GM18867 (cell line): ENCODE data around the gene GAS2.
A peak's percentile ranks its signal among the peaks of the same experiment; 100 is the strongest.

Experiments
- ATAC-seq: cut with Tn5 transposase; IDR thresholded peaks from one replicate; pipeline ENCODE4 v1.9.1; 2021; ENCODE audit warnings: mild to moderate bottlenecking, moderate library complexity; ENCODE audit not compliant: unreplicated experiment

The GAS2 gene

DNA sequence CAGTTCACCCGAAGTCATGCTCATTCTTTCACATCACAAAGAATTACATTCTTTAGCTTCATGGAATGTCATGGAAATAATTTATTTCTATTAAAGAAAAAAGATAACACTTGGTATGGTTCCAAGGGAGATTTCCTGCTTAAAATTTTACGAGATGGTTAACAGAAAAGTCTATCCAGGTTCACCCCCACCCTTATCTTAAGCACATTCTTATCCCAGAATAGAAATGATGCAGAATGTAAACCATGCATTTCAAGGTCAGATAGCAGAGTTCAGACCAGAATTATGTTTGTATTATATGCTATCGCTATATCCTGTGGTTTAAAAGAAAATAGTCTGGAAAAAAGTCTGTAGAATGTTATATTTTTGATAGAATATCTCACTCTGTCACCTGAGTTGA, 58.7 kb downstream of the GAS2 start:
- no peak for ATAC-seq

DNA sequence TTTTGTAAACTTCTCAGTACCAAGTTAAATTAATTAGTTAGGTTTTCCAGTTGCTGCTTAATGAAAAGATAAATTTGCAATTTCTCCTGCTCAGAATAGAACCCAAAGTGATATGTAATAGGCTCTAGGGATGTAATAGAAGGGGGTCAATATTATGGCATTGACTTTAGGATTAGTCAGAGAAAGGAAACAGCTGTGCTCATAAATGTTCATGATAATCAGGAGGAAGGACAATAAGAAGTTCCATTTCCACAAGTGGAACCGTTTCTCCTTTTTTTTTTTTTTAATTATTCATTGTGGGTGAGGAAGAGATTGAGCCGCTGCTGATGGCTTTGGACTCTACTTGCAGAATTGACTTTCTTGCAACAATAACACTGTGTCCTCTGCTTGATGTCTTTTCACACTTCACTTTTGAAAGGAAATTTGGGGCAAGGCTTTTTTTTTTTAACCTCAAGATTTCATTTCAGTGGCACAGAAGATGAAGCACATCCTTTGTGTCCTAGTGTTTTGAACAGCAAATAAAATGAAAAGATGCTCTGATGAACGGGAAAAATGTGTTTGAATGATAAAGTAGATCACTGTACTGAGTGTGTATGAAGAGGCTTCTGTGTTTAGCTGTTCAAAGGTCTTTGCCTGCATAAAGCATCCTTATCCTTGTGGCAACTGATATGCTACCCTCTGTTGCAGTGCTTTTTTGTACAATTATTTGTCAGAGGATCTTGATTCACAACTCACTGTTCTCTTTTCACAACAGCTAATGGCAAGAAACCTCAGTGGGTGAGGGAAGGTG, 62.4 kb downstream of the GAS2 start:
- no peak for ATAC-seq

DNA sequence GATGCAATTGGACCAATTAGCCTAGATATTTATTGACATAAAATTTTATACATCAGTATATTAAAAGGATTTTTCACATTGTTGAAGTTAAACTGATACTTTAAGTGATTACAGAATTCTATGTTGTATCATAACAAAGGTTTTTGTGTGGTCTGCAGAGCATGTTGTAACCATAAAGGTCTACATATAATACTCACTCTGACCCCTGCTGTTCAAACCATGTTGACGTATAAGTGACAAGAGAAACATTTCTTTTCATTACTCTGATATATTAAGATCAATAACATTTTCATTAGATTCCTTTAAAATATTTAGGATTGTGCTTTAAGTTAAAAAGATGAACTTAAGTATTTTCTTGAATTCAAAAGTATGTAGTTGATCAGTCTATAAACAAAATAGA, 63.9 kb downstream of the GAS2 start:
- ATAC-seq: peak; percentile 75

DNA sequence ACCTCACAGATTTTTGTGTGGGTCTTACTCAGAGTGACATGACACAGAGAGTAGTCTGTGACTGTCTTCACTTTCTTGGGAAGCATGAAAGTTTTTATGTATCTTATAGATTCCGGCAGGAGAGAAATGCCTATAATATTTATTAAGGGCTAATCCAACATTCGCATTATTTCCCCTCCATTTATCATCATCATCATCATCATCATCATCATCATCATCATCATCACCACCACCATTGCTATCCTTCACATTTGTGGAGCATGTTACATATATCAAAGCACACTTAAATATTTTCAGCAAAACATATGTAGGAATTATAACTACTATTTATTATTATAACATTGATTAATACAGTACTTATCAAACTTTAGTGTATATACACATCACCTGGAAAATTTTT, 66.2 kb downstream of the GAS2 start:
- ATAC-seq: no peak

DNA sequence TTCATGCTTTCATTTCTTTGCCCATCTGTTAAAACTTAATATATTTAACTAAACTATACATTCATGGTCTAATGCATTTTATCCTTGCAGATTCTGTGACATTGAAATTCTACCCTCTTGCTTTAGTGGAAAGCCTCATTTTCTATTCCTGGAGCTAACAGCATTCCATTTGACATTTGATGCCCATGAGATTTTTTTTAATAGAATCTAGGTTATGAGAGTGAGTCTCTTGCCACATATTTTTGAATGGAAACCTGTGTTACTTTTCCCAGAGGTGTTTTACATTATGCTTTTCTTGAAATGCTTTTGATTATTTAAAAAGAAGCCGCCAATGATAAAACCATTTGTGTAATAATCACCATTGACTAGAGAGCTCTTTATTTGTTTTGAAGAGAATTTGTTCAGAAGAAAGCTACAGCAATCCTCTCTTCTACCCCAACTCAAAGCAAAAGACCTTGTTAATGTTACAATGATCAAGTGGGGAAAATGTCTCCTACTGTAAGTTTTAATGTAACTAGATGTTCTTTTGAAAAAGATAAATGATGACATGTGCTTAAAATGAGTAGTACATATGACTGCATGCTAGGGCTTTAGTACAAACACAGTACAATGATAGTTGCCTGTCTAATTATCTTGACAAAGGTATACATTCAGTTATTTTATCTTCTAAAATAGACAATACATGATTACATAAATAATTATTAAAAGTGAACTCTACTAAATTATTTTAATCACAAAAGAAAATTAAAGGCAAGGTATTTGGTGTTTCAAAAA, 67.3 kb downstream of the GAS2 start:
- ATAC-seq: no peak

DNA sequence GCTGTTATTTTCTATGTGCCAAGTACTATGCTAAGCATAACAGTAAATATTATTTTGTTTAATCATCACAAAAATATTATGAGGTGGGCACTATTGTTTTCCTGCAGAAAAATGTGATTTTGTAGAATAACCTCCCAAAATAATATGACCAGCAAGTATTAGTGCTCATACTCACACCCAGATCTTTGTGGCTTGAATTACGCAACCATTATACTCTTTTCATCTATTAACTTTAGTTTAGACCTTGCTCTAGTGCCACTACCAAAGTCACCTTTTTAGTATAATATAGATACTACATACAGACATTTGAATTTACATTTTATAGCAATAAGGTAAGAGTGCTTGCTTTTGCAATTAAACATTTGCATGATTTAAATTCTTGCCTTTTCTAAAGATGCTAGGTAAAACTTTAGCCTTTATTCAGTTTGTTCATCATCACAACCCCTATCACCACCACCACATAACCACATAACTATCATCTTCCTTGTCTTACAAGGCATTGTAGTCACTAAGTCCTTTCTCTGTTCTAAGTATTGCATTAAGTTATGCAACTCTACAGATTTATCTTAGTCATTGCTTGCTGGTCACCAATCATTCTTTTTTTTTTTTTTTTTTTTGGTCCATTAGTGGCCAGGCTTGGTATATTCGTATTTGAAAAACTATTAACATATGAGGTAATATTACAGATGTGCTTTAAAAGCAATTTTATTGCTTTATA, 68.4 kb downstream of the GAS2 start:
- no peak for ATAC-seq

DNA sequence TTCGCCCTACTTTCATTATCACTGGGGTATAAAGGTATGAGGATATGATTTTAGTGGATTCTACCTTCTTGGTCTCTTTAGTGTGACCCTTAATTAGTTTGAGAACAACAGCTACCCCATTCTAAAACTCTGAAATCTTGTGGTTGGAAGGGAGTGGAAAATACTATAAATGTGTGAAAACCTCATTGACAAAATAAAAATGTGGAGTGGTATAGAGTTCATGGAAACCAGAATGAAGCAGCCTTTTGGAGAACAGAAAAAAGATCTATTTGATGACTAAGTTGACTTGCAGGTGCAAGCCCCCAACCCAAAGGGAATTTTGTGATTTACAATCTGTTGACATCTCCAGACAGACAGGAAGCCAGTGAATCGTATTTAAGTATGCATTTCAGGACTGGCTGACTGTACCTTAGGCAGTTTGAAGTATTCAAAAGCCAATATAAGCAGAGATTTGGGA, 75.8 kb downstream of the GAS2 start:
- ATAC-seq: peak; percentile 44

DNA sequence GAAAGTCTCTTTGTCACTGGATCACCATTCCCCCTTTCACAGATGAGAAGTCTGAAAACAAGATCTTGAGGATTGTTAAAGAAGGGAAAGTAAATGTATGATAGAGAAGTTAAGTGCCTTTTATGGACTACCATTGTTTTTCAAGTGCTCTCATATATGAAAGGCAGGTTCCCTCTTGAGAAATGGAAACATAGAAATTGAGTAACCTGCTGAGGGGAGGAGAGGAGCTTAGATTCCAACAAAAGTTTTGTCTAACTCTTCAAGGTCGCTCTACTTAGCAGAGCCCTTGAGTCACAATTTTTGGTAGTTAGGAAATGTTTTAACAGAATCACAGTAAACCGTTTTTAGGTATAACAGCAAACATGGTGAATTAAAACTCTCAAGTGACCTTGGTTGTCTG, 83.1 kb downstream of the GAS2 start:
- no peak for ATAC-seq

DNA sequence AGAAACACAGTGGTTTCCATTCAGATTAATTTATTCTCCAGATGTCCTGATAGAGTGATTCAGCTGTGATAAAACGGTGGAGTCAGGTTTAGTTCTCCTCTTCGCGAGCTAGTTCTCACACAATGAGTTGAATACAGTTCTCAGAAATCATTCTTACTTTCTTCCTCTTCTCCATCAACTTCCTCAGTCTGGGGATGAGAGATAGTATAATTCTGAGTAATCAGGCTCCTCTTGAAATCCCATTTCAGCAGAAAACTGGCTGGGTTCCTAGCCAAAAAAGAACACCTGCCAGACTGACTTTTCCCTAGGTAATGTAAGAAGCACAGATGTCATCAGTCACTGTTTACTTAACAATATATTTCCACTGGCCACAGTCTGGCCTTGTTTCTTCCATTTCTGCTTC, 86.5 kb downstream of the GAS2 start:
- no peak for ATAC-seq

DNA sequence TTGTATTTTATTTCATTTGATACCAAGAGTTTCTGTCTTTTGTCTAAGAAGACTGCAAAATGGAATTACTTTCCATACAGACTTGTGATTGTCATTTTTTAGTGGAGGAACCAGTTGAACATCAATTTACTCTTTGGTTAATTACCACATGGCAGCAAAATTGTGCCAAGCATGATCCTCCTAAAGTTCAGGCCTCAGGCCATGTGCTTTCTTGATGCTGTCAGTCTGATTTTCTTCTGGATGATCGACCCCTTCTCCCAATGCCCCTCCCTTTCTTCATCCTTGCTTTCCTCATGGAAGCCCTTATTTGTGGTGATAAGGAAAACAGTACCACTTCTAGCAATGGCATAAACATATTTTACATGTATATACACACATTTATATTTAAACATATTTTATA, 87.0 kb downstream of the GAS2 start:
- ATAC-seq: no peak

DNA sequence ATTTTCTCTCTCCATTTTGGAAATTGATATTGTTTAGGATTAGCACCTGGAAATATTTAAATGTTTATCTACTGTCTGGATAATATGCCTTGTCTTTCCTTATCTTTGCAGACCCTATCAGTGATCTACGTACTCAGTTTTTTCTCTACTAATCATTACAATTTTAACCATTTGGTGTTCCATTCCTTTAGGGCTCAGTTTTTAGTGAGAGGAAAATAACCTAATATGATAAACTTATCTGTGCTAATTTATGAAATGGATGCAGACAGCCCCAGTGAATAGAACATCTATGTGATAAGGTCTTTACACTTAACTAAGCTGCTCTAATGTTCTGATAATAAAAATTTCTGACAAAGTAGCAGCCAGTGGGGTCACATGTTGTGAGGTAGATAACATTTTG, 94.7 kb downstream of the GAS2 start:
- no peak for ATAC-seq

DNA sequence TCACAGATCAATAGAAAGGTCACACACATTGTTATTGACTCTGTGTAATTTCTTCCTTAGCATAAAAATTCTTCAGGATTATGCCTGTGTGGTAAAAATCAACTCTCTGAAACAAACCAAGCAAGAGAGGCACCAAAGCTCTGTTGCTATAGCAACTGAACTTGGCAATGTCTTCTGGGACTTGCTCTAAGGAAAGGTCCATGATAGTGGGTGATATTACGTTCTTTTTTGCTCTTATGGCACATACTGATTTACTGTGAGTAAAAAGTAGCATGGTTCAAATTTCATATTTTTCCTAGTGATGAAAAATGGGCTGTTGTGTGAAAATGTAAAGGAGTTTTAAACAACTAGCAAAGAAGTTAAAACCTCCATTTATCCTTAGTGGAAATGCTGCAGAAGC, 96.8 kb downstream of the GAS2 start:
- no peak for ATAC-seq

DNA sequence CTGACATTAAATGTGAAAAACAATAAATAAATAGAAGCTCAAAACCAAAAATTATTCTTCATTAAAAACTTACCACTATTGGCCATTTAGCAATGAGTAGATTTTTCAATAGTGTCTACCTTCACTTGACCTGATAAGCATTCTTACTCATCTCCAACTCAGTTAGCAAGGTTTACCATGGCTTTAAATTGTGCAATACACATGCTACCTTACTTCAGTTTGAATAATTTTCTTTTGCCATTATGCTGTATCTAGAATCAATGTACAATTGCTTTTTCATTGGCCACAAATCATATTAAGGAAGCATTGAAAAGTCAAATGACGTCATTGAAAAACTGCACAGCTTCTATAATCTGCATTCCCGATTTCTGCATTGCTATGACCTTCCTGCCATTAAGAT, 98.3 kb downstream of the GAS2 start:
- ATAC-seq: no peak

DNA sequence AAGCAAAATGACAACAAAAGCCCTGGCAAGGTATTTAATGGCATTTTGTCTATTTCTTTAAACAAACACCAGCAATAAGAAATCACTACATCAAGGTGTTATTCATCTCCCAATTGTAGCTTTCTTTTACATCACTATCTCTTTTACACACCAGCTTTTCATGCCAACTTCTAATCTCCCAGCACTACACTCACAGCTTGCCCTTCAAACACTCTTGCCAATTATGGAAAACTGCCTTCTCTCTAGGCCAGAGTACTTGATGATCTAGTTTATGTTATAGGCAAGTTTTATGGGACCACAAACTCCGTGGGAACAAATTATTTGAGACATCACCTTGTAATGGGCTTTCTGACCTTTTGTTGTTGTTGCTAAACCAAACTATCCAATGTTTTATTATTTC, 101.9 kb downstream of the GAS2 start:
- ATAC-seq: no peak

DNA sequence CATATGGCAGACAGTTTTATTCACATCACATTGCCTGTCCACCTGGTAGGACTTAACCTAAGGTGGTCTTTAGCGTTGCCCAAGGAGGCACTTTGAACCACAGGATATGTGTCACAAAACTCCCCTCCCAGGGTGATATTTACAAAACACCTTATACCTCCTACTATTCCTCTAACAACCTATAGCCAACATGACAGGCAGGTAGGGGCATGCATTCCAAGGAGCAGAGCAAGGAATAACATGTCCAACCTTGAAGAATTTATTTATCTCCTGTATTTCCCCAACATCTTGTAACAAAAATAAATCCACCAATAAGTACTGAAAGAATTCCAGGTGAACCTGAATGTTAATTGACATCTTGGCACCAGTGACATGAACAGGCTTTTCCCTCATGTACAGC, 102.7 kb downstream of the GAS2 start:
- no peak for ATAC-seq

DNA sequence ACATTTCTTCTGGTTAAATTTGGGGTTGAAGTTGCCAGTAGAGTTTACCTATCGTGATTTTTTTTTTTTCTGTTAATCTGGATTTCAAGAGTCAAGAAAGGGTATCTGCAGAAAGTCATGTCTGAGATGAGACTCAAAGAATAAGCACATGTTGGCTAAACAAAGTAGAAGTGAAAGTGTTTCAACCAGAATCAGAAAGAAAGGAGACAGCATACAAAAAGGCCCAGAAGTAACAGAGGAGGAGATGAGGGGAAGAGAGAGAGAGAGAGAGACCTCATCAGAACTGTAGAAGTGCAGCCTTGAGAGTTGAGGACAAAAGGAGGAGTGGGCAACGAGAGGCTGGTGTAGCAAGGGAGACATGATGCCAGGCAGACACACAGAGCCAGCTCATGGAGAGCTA, 108.3 kb downstream of the GAS2 start:
- peak; percentile 90 for ATAC-seq

DNA sequence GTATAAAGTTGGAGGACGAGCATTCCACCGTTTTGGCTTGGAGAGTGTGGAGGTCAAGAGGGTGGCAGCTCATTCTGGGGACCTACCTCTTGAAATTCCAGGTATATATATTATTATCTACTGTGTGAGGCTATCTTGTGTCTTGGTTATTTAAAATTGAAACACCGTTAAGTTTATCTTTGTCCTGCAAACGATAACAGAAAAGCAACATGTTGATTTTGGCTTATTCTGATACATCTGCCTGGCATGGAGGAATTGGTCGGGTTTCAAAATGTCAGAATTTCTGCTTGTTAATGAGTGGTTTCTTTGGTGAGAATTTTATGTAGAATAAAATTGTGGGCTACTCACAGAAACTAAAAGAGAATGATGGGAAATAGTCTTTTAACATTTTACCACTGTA, 108.8 kb downstream of the GAS2 start:
- peak; percentile 8 for ATAC-seq

DNA sequence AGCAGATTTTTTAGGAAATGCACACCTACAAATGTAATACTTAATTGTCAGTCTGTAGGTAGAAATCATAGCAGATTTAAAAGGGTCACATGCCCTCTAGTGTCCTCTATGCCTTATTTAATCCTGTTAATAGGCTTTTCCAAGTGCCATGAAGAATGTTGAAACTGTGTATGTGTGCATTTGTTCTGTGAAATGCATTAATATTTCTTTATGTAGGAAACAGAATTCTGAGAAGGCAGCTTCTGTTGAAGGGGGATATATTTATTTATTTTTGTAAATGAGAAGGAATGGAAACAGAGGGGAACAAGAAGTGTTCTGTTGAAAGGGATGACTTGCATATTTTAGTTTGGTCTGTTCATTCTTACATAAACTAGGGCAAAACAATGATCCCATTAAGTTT, 112.2 kb downstream of the GAS2 start:
- ATAC-seq: no peak

DNA sequence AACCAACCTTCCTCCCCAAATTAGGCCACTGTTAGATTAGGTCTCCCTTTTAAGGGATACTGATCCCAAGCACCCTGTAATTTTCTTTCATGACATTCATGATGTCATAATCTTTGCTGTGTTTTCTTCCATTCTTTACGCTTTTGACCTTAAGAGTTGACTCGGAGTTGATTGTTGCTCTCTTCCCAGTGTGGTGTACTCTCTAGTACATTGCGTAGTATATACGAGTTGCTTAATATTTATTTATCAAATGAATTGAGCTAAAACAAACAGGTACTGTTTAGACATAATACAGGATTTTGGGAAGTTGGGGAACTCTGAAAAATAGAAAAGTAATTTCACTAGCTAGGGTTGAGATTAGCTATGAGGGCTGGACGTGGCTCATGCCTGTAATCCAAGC, 113.4 kb downstream of the GAS2 start:
- ATAC-seq: no peak

DNA sequence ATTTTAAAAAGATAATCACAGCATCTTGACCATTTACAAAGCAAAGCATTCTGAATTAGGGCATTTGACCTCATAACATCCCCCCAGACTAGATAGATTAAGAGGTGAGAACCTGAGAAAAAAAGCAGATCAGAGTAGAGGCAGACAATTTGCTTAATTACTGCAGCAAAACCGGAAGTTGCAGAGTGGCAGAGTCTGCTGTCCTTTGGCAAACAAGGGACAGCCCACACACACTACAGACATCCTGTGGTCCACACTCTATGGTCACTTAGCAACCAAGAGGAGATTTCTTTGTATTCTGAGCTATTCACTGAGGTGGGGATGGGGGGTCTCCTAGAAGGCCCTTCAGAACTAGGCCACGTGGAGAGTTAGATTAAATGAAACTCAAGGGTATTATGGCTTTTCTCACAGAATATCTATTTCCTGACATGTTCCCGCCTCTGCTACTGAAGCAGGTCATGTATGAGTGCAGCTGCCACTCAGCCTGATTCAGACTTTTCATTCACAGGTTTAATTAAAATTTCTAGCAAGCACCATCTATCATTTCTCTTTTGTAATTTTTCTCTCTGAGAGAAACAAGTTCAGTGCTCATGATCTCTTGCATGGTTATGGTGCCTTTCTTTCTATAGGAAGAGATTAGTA, 114.7 kb downstream of the GAS2 start:
- ATAC-seq: peak; percentile 95

DNA sequence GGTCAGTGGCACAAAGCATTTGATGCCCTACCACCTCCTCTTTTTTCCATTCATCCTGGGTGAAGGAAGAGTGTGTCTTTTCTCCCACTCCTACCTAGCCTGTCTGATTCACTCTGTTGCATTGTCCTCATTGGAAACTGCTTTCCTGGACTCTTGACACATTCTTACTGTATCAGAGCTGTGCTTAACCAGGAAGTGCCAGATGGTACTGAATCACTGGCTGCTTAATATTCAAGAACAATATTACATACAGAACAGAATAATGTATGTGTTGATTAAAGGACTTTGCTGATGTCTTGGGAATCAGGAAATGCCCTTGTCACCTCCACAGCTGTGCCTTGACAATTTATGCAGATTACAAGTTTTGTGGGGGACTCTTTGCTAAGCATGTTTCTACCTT, 118.8 kb downstream of the GAS2 start:
- ATAC-seq: no peak
